A549 (cell line): ENCODE measurements around the gene KCNJ1. TPM values are rescaled to one million over a fixed set of nuclear protein-coding genes. Genes with fewer than 3 reads are reported as not detected.

Source experiments
- ATAC-seq, 2 experiments: fragments of 200-7000 bp in 1 of 2; fragments of >200 bp in 1 of 2; cut with Nextera tagmentation in 1 of 2; cut with Tn5 transposase in 1 of 2; 3 replicates each; pipeline versions ENCODE4 v1.8.0 to v1.9.1; 2018 to 2020; ENCODE audit warnings: mild to moderate bottlenecking in 1 of 2, moderate library complexity in 1 of 2
- CTCF ChIA-PET: fragments of 300-600 bp; sonication (Branson Sonifier 250); formaldehyde crosslinking; extraction: SDS; loops from one replicate; lab custom pipeline; 2021; ENCODE audit warnings: antibody characterized with exemption, inconsistent platforms; lab: Yijun Ruan, JAX
- POLR2A ChIA-PET: fragments of 350-600 bp; formaldehyde crosslinking; extraction: SDS; loops from one replicate; lab custom pipeline; 2021; ENCODE audit warnings: antibody characterized with exemption, inconsistent platforms; lab: Yijun Ruan, JAX
- DNase-seq, 2 experiments: peaks; one replicate each; pipeline versions ENCODE4 v3.0.0 to v3.0.0-alpha.2; 2011 to 2016; ENCODE audit warnings: low read depth in 1 of 2, low spot score in 1 of 2
- FAIRE-seq: peaks from 2 replicates; lab custom pipeline; 2011; peaks lifted over from hg19 to GRCh38; lab: Jason Lieb, UNC
- H3K27ac ChIP-seq, 2 experiments: fragments of >200 bp; sonication (Bioruptor Twin); formaldehyde crosslinking; 3 replicates each; pipeline ENCODE4 v1.5.1; 2016 to 2017
- H3K4me1 ChIP-seq: fragments of >200 bp; sonication (Bioruptor Twin); formaldehyde crosslinking; 3 replicates; pipeline ENCODE4 v1.6.1; 2016
- H3K4me2 ChIP-seq: fragments of >200 bp; sonication (Bioruptor Twin); formaldehyde crosslinking; 3 replicates; pipeline ENCODE4 v1.6.1; 2016
- H3K4me3 ChIP-seq: fragments of >200 bp; sonication (Bioruptor Twin); formaldehyde crosslinking; 3 replicates; pipeline ENCODE4 v1.5.1; 2016
- H3K9me3 ChIP-seq: fragments of >200 bp; sonication (Bioruptor Twin); formaldehyde crosslinking; 3 replicates; pipeline ENCODE4 v1.6.1; 2016
- CBX2 ChIP-seq: fragments of 200-600 bp; sonication (generic); IDR thresholded peaks from 2 replicates; pipeline ENCODE4 v1.6.1; 2016; ENCODE audit warnings: low read depth, mild to moderate bottlenecking, borderline replicate concordance
- CHD2 ChIP-seq: fragments of 150-350 bp; IDR thresholded peaks from 2 replicates; pipeline ENCODE4 v1.6.1; 2014; ENCODE audit warnings: low read length; ENCODE audit not compliant: partially characterized antibody
- CHD4 ChIP-seq: fragments of 200-600 bp; sonication (generic); IDR thresholded peaks from 2 replicates; pipeline ENCODE4 v1.6.1; 2016; ENCODE audit warnings: antibody characterized with exemption, mild to moderate bottlenecking, borderline replicate concordance
- EP300 ChIP-seq, 2 experiments: fragments of >200 bp; sonication (Bioruptor Twin); formaldehyde crosslinking; IDR thresholded peaks; 2 replicates in 1 of 2; 3 replicates in 1 of 2; pipeline ENCODE4 v1.6.1; 2016 to 2017
- GATA3 ChIP-seq: IDR thresholded peaks from 2 replicates; pipeline ENCODE4 v1.6.1; 2012; ENCODE audit warnings: borderline replicate concordance
- HDAC2 ChIP-seq: fragments of 200-600 bp; sonication (generic); IDR thresholded peaks from 2 replicates; pipeline ENCODE4 v1.6.1; 2016
- HOXA7 ChIP-seq: fragments of 250-450 bp; sonication (Bioruptor Pico); IDR thresholded peaks from 2 replicates; pipeline ENCODE4 v1.5.0; 2020; ENCODE audit warnings: mild to moderate bottlenecking, moderate library complexity
- HOXB5 ChIP-seq: fragments of 250-450 bp; sonication (Bioruptor Pico); IDR thresholded peaks from 2 replicates; pipeline ENCODE4 v1.5.0; 2020; ENCODE audit warnings: mild to moderate bottlenecking, moderate library complexity
- JUN ChIP-seq, 2 experiments: fragments of >200 bp; sonication (Bioruptor Twin); formaldehyde crosslinking; IDR thresholded peaks; 2 replicates in 1 of 2; 3 replicates in 1 of 2; pipeline ENCODE4 v1.6.1; 2016 to 2017
- NFE2L2 ChIP-seq: fragments of 150-350 bp; conservative IDR thresholded peaks from 2 replicates; pipeline ENCODE4 v1.6.1; 2014; ENCODE audit warnings: low read length
- NPAS2 ChIP-seq: fragments of 250-450 bp; sonication (Bioruptor Pico); IDR thresholded peaks from 2 replicates; pipeline ENCODE4 v1.8.0; 2022; ENCODE audit warnings: mild to moderate bottlenecking, moderate library complexity, borderline replicate concordance
- POLR2AphosphoS2 ChIP-seq: conservative IDR thresholded peaks from 2 replicates; pipeline ENCODE4 v1.6.1; 2012; ENCODE audit warnings: low read length, improper control_type of control experiment, inconsistent platforms
- RFX5 ChIP-seq: fragments of 450-650 bp; IDR thresholded peaks from 2 replicates; pipeline ENCODE4 v1.7.1; 2014; ENCODE audit warnings: antibody characterized with exemption, mild to moderate bottlenecking, moderate library complexity
- ZC3H11A ChIP-seq: fragments of 450-650 bp; IDR thresholded peaks from 2 replicates; pipeline ENCODE4 v1.6.1; 2014; ENCODE audit warnings: antibody characterized with exemption, mild to moderate bottlenecking
- ZSCAN20 ChIP-seq: fragments of 250-450 bp; sonication (Bioruptor Pico); IDR thresholded peaks from 2 replicates; pipeline ENCODE4 v1.8.0; 2022; ENCODE audit warnings: mild to moderate bottlenecking, moderate library complexity
- WGBS: methylation state at CpG from one replicate; pipeline ENCODE4 v1.1.6; 2017; ENCODE audit errors: missing lambda C conversion rate; 5-methylcytosine and 5-hydroxymethylcytosine counted together
- polyA plus RNA-seq, 4 experiments: library from polyadenylated mRNA; depleted of rRNA in 3 of 4; stranded (reverse); fragments of >200 nt; fragmentation: RNase III in 1 of 4; extraction: RNeasy Plus Mini Kit Qiagen cat#74134 plus additional on column Dnase treatment in 1 of 4; gene quantifications; 2 replicates in 3 of 4; 3 replicates in 1 of 4; pipeline ENCODE4 v1.2.3, GENCODE V29; 2011 to 2017
- TF ChIP-seq, protein P1 (sequence below): IDR thresholded peaks from 2 replicates; pipeline ENCODE4 v1.6.1; 2012
- TF ChIP-seq, protein P2 (sequence below): fragments of >200 bp; sonication (Bioruptor Twin); formaldehyde crosslinking; IDR thresholded peaks from 2 replicates; pipeline ENCODE4 v1.6.1; 2016
- TF ChIP-seq, protein P3 (sequence below): fragments of 250-450 bp; sonication (Bioruptor Pico); IDR thresholded peaks from 2 replicates; pipeline ENCODE4 v1.5.0; 2020; ENCODE audit warnings: low read depth, mild to moderate bottlenecking, moderate library complexity
- TF ChIP-seq, protein P4 (sequence below): fragments of >200 bp; sonication (Bioruptor Twin); formaldehyde crosslinking; IDR thresholded peaks from 3 replicates; pipeline ENCODE4 v1.6.1; 2016
- TF ChIP-seq, protein P5 (sequence below): fragments of 200-600 bp; sonication (generic); IDR thresholded peaks from 2 replicates; pipeline ENCODE4 v1.6.1; 2016; ENCODE audit warnings: antibody characterized with exemption, mild to moderate bottlenecking, moderate library complexity

The KCNJ1 gene
- polyA plus RNA-seq, 2 of the 4 experiments (the other 2 are of a cell fraction) = 0.12 TPM; not detected in 1

DNA sequence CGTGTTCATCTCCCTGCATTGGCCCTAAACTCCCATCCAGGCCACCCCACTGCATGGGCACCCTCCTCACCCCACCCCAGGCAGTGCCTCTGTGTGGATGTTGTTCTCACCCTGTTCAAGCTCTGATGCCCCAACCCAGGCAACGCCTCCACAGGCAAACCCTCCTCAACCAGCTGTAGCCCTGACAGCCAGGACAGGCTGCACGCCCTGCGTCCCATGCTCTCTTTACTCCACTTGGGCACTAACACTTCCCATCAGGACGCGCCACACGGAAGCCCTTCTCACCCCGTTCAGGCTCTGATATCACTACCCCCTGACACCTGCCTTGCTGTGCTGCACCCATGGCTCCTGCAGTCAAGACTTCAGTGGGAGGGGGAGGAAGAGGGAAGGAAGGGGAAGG, 47.9 kb downstream of the KCNJ1 start:
- POLR2A ChIA-PET = no interaction called here
- no peak for DNase-seq
- H3K4me1 ChIP-seq = no peaks in the 10 kb centered on the region
- H3K27ac ChIP-seq = no peak overlapping the region
- no peaks in the 10 kb centered on the region for H3K9me3 ChIP-seq
- 69% methylated on average over 7 of the region's 8 CpGs for WGBS
- ATAC-seq = no peak
- H3K4me3 ChIP-seq = no peak overlapping the region
- no peak for FAIRE-seq
- TF ChIP-seq EP300 (IDR thresholded peaks at IDR 0.05) = no peak
- TF ChIP-seq, protein P1, sequence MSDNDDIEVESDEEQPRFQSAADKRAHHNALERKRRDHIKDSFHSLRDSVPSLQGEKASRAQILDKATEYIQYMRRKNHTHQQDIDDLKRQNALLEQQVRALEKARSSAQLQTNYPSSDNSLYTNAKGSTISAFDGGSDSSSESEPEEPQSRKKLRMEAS = no peak
- no peak for TF ChIP-seq POLR2AphosphoS2
- CTCF ChIA-PET = no interaction called here
- no peak overlapping the region for H3K4me2 ChIP-seq

DNA sequence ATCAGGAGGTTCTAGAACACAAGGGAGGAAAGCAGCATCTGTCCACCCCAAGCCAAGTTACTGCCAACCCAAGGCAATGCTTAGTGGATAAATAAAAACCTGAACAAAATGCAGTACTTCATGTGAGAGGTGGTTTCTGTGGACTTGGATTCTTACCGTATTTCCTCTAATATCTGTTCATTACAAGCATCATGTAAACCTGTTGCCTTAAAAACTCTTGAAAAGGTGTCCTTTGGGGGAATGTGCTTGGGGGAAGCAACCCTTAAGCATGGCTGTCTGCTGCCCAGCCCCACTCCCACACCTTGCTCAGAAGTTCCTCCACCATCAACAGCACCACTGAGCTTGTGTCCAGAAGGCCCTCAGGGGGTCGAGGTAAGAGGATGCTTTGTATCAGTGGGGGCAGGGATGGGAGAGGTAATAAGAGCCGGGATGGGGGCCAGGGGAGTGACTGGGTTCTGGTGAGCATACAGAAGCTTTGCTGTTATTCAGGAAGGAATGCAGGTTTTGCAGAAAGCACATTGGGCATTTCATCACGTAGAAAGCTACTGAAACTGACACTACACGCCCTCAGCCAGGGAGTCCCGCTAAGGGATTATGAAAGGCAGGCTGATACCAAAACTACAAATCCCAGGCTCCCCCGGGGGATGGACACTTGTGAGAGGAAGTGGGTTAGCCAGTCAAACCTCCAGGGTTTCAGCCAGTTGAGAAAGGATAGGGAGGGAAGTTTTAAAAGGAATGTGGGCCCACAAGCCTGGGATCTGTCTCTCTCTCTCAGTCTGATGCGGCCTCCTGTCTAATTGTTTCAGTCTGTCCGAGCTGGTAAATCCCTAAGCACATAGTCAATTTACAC, 52.0 kb downstream of the KCNJ1 start:
- Histone ChIP-seq H3K27ac (no peak overlapping the region), H3K4me1 (no peaks in the 10 kb centered on the region), H3K4me2 (no peak overlapping the region), H3K4me3 (no peak overlapping the region), H3K9me3 (no peaks in the 10 kb centered on the region)
- TF ChIP-seq HDAC2 (no peak), EP300 (IDR thresholded peaks at IDR 0.05) (no peak), HOXB5 (CRISPR knock-in tag) (no peak), GATA3 (no peak), ZC3H11A (no peak), ZSCAN20 (CRISPR knock-in tag) (no peak), CHD4 (no peak), HOXA7 (CRISPR knock-in tag) (no peak), CBX2 (no peak), NFE2L2 (no peak), JUN (IDR thresholded peaks at IDR 0.05) (no peak), NPAS2 (CRISPR knock-in tag) (no peak), RFX5 (no peak)
- TF ChIP-seq, protein P2, sequence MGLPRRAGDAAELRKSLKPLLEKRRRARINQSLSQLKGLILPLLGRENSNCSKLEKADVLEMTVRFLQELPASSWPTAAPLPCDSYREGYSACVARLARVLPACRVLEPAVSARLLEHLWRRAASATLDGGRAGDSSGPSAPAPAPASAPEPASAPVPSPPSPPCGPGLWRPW = no peak
- TF ChIP-seq, protein P3, sequence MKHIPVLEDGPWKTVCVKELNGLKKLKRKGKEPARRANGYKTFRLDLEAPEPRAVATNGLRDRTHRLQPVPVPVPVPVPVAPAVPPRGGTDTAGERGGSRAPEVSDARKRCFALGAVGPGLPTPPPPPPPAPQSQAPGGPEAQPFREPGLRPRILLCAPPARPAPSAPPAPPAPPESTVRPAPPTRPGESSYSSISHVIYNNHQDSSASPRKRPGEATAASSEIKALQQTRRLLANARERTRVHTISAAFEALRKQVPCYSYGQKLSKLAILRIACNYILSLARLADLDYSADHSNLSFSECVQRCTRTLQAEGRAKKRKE = no peak
- TF ChIP-seq, protein P4, sequence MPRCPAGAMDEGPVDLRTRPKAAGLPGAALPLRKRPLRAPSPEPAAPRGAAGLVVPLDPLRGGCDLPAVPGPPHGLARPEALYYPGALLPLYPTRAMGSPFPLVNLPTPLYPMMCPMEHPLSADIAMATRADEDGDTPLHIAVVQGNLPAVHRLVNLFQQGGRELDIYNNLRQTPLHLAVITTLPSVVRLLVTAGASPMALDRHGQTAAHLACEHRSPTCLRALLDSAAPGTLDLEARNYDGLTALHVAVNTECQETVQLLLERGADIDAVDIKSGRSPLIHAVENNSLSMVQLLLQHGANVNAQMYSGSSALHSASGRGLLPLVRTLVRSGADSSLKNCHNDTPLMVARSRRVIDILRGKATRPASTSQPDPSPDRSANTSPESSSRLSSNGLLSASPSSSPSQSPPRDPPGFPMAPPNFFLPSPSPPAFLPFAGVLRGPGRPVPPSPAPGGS = no peak
- no peak for FAIRE-seq
- no peak for DNase-seq
- POLR2A ChIA-PET = no interaction called here
- no peak for ATAC-seq
- WGBS = 40% methylated on average over 9 of the region's 9 CpGs
- CTCF ChIA-PET = interaction anchor here (2.0 kb wide), 1 partner anchor 16 kb away, joined by 7 read pairs; no protein-coding TSS in a partner anchor

DNA sequence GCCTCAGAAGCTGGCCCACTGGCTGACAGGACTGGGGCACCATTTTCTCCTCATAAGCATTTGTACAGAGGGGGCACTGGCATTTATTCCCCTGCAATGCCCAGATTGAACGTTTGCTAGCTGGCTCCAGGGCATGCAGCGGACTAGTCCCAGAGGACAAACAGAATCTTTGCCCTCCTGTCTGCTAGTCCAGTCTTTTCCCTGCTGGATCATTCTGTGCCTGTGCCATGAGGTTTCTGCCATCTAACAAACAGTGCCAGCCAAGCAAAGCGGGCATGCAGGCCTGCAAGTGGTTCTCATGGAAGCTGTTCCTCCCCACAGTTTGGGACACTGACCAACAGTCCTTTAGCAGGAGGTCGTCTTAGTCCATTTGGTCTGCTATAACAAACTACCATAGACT, 53.4 kb downstream of the KCNJ1 start:
- no peak overlapping the region for H3K4me3 ChIP-seq
- ChIA-PET POLR2A (no interaction called here), CTCF (interaction anchor here (0.6 kb wide), 1 partner anchor 1820 kb away, joined by 3 read pairs; no protein-coding TSS in a partner anchor)
- no peak for ATAC-seq
- H3K4me1 ChIP-seq = no peaks in the 10 kb centered on the region
- no peaks in the 10 kb centered on the region for H3K9me3 ChIP-seq
- H3K4me2 ChIP-seq = no peak overlapping the region
- H3K27ac ChIP-seq = no peak overlapping the region
- WGBS = 33% methylated on average over 4 of the region's 4 CpGs
- FAIRE-seq = no peak
- no peak for DNase-seq
- TF ChIP-seq, protein P5, sequence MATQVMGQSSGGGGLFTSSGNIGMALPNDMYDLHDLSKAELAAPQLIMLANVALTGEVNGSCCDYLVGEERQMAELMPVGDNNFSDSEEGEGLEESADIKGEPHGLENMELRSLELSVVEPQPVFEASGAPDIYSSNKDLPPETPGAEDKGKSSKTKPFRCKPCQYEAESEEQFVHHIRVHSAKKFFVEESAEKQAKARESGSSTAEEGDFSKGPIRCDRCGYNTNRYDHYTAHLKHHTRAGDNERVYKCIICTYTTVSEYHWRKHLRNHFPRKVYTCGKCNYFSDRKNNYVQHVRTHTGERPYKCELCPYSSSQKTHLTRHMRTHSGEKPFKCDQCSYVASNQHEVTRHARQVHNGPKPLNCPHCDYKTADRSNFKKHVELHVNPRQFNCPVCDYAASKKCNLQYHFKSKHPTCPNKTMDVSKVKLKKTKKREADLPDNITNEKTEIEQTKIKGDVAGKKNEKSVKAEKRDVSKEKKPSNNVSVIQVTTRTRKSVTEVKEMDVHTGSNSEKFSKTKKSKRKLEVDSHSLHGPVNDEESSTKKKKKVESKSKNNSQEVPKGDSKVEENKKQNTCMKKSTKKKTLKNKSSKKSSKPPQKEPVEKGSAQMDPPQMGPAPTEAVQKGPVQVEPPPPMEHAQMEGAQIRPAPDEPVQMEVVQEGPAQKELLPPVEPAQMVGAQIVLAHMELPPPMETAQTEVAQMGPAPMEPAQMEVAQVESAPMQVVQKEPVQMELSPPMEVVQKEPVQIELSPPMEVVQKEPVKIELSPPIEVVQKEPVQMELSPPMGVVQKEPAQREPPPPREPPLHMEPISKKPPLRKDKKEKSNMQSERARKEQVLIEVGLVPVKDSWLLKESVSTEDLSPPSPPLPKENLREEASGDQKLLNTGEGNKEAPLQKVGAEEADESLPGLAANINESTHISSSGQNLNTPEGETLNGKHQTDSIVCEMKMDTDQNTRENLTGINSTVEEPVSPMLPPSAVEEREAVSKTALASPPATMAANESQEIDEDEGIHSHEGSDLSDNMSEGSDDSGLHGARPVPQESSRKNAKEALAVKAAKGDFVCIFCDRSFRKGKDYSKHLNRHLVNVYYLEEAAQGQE = no peak
- TF ChIP-seq NFE2L2 (no peak), ZC3H11A (no peak), CHD2 (no peak), HOXA7 (CRISPR knock-in tag) (no peak)
- TF ChIP-seq, protein P3 = no peak
